HEK293 (cell line): ENCODE data around the gene GZF1.

Source experiments
- TCF7L2 ChIP-seq: IDR thresholded peaks from 2 replicates; pipeline ENCODE4 v1.6.1; 2011; ENCODE audit warnings: low read depth, mild to moderate bottlenecking, inconsistent platforms, low read length, moderate library complexity, borderline replicate concordance
- YY1 ChIP-seq: fragments of 450-650 bp; formaldehyde crosslinking; IDR thresholded peaks from 2 replicates; pipeline ENCODE4 v1.5.1; 2018; ENCODE audit warnings: missing biosample characterization, missing genetic modification characterization
- ZBTB21 ChIP-seq: fragments of 450-650 bp; formaldehyde crosslinking; IDR thresholded peaks from 2 replicates; pipeline ENCODE4 v1.5.1; 2017; ENCODE audit warnings: missing biosample characterization, missing genetic modification characterization
- ZBTB7A ChIP-seq: fragments of 450-650 bp; formaldehyde crosslinking; IDR thresholded peaks from 2 replicates; pipeline ENCODE4 v1.5.1; 2016; ENCODE audit warnings: low read depth, missing biosample characterization, missing genetic modification characterization
- ZNF157 ChIP-seq: fragments of 450-650 bp; formaldehyde crosslinking; IDR thresholded peaks from 2 replicates; pipeline ENCODE4 v1.5.1; 2016; ENCODE audit warnings: missing biosample characterization, missing genetic modification characterization
- ZNF202 ChIP-seq: fragments of 450-650 bp; formaldehyde crosslinking; IDR thresholded peaks from 2 replicates; pipeline ENCODE4 v1.5.1; 2016; ENCODE audit warnings: missing biosample characterization, missing genetic modification characterization, borderline replicate concordance
- ZNF302 ChIP-seq: fragments of 450-650 bp; formaldehyde crosslinking; IDR thresholded peaks from 2 replicates; pipeline ENCODE4 v1.5.1; 2016; ENCODE audit warnings: missing biosample characterization, missing genetic modification characterization, low read depth
- ZNF324 ChIP-seq: fragments of 450-650 bp; formaldehyde crosslinking; IDR thresholded peaks from 2 replicates; pipeline ENCODE4 v1.5.1; 2016; ENCODE audit warnings: missing biosample characterization, missing genetic modification characterization
- ZNF501 ChIP-seq: fragments of 450-650 bp; formaldehyde crosslinking; IDR thresholded peaks from 2 replicates; pipeline ENCODE4 v1.5.1; 2016; ENCODE audit warnings: missing biosample characterization, missing genetic modification characterization
- ZNF664 ChIP-seq: fragments of 450-650 bp; formaldehyde crosslinking; IDR thresholded peaks from 2 replicates; pipeline ENCODE4 v1.5.1; 2016; ENCODE audit warnings: missing biosample characterization, missing genetic modification characterization
- TF ChIP-seq, protein P1 (sequence below): fragments of 450-650 bp; formaldehyde crosslinking; IDR thresholded peaks from 2 replicates; pipeline ENCODE4 v1.5.1; 2016; ENCODE audit warnings: missing biosample characterization, missing genetic modification characterization
- TF ChIP-seq, protein P2 (sequence below): fragments of 450-650 bp; formaldehyde crosslinking; IDR thresholded peaks from 2 replicates; pipeline ENCODE4 v1.5.1; 2017; ENCODE audit warnings: missing biosample characterization, missing genetic modification characterization
- TF ChIP-seq, protein P3 (sequence below): fragments of 450-650 bp; formaldehyde crosslinking; IDR thresholded peaks from 2 replicates; pipeline ENCODE4 v1.5.1; 2016; ENCODE audit warnings: missing biosample characterization, missing genetic modification characterization

DNA sequence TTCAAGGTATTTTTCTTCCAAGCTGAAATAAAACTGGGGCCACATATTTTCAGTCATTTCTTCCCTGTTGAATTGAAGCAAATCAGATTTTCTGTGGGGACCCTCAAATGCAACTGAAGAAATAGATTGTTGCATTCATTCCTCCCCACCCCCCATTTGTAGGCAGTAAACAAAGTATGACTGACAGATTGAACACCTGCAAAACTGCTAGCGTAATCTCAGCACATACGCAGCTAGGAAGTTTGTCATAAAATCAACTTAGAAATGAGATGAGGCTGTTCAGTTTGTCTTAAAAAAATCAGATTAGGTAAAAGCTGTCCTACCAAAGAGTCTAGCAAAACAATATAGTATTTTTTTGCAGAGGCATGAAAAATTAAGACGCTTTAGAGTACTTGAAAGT is 8.9 kb downstream of the GZF1 start:
- no peak for TF ChIP-seq ZNF324
- TF ChIP-seq, protein P1, sequence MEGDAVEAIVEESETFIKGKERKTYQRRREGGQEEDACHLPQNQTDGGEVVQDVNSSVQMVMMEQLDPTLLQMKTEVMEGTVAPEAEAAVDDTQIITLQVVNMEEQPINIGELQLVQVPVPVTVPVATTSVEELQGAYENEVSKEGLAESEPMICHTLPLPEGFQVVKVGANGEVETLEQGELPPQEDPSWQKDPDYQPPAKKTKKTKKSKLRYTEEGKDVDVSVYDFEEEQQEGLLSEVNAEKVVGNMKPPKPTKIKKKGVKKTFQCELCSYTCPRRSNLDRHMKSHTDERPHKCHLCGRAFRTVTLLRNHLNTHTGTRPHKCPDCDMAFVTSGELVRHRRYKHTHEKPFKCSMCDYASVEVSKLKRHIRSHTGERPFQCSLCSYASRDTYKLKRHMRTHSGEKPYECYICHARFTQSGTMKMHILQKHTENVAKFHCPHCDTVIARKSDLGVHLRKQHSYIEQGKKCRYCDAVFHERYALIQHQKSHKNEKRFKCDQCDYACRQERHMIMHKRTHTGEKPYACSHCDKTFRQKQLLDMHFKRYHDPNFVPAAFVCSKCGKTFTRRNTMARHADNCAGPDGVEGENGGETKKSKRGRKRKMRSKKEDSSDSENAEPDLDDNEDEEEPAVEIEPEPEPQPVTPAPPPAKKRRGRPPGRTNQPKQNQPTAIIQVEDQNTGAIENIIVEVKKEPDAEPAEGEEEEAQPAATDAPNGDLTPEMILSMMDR (tag by site-specific recombination) = no peak
- TF ChIP-seq, protein P2, sequence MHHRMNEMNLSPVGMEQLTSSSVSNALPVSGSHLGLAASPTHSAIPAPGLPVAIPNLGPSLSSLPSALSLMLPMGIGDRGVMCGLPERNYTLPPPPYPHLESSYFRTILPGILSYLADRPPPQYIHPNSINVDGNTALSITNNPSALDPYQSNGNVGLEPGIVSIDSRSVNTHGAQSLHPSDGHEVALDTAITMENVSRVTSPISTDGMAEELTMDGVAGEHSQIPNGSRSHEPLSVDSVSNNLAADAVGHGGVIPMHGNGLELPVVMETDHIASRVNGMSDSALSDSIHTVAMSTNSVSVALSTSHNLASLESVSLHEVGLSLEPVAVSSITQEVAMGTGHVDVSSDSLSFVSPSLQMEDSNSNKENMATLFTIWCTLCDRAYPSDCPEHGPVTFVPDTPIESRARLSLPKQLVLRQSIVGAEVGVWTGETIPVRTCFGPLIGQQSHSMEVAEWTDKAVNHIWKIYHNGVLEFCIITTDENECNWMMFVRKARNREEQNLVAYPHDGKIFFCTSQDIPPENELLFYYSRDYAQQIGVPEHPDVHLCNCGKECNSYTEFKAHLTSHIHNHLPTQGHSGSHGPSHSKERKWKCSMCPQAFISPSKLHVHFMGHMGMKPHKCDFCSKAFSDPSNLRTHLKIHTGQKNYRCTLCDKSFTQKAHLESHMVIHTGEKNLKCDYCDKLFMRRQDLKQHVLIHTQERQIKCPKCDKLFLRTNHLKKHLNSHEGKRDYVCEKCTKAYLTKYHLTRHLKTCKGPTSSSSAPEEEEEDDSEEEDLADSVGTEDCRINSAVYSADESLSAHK (tag by site-specific recombination) = no peak
- no peak for TF ChIP-seq ZNF664 (tag by site-specific recombination)
- TF ChIP-seq ZNF302 = no peak
- no peak for TF ChIP-seq ZNF202
- TF ChIP-seq YY1 (tag by site-specific recombination) = no peak
- no peak for TF ChIP-seq ZBTB7A
- no peak for TF ChIP-seq ZBTB21
- TF ChIP-seq ZNF157 = no peak
- no peak for TF ChIP-seq ZNF501 (tag by site-specific recombination)
- TF ChIP-seq, protein P3, sequence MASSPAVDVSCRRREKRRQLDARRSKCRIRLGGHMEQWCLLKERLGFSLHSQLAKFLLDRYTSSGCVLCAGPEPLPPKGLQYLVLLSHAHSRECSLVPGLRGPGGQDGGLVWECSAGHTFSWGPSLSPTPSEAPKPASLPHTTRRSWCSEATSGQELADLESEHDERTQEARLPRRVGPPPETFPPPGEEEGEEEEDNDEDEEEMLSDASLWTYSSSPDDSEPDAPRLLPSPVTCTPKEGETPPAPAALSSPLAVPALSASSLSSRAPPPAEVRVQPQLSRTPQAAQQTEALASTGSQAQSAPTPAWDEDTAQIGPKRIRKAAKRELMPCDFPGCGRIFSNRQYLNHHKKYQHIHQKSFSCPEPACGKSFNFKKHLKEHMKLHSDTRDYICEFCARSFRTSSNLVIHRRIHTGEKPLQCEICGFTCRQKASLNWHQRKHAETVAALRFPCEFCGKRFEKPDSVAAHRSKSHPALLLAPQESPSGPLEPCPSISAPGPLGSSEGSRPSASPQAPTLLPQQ (tag by site-specific recombination) = no peak
- no peak for TF ChIP-seq TCF7L2
